HG02610 (cell line): Measurements from ENCODE around the gene ZNF559.

ENCODE experiments used
- ATAC-seq: cut with Tn5 transposase; IDR thresholded peaks from one replicate; pipeline ENCODE4 v1.9.1; 2021; ENCODE audit warnings: mild to moderate bottlenecking, moderate library complexity; ENCODE audit not compliant: unreplicated experiment

Gene ZNF559

DNA sequence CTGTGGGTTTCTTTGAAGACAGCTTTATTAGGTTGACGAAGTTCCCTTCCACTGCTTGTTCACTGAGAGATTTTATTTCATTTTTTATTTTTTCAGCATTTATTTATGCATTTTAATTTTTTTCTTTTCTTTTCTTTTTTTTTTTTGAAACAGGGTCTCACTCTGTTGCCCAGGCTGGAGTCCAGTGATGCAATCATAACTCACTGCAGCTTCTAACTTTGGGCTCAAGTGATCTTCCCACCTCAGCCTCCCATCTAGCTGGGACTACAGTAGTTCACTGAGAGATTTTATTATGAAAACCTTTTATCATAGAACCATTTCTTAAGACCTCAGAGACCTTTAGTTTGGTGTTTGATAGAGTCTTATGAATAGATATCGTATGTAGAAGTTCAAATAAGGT, 28.5 kb downstream of the ZNF559 start:
- ATAC-seq = no peak

DNA sequence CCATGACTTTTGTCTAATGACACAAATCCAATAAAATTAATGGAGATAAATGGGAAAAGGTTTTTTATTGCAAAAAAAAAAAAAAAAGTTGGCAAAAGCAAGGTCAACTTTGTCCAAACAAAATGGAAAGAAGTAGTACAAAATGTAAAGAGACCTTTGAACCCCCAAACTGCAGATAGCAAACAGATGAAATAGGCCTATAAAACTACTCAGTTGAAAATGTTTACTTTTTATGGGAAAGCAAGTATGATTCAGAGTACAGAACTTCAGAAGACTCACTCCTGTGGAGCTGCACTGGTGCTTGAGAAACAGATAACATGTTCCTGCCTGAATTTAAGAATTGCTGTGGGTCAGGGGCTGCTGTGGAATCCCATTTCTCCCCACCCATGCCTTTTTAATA, 29.0 kb downstream of the ZNF559 start:
- no peak for ATAC-seq

DNA sequence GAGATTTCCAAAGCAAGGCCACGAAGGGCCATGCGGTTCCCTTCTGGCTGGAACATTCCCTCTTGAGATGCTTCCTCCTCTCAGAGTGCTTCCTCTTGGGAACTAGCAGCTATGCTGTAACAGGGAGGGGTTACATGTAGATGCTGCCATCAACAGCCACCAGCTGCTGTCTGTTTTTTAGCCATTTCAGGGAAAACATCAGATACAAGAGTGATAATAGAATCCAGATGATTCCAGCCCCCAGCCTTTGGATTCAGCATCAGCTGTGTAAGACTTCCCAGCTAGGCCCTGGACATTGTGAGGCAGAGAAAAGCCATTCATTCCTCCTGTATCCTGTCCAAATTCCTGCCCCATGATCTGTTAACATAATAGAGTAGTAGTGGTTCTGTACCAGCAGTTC, 30.7 kb downstream of the ZNF559 start:
- no peak for ATAC-seq

DNA sequence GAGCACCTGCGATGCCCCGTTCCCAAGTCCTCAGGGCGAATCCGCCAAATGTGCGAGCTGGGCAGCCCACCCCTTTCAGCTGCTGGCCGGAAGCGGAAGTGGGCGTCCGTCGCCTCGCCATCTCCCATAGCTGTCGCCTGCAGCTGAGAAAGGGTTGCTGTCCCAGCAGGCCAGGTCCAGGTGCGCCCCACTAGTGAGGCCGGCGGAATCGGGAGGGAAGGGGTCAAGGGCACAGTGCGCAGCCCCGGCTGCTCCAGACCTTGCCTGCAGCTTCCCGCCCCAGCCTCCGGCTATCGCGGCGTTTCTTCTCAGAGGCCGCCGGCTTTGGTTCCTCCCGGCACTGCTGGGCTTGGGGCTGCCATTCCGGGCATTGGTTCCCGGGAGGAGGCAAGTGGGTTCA, 38.9 kb downstream of the ZNF559 start, which contains the start of gene ZNF177:
TSS of gene ZNF177 (plus strand) at position 109 of the 400 bp plus-strand sequence. CDS start 15,299 bp downstream, outside the sequence.
- ATAC-seq = no peak

DNA sequence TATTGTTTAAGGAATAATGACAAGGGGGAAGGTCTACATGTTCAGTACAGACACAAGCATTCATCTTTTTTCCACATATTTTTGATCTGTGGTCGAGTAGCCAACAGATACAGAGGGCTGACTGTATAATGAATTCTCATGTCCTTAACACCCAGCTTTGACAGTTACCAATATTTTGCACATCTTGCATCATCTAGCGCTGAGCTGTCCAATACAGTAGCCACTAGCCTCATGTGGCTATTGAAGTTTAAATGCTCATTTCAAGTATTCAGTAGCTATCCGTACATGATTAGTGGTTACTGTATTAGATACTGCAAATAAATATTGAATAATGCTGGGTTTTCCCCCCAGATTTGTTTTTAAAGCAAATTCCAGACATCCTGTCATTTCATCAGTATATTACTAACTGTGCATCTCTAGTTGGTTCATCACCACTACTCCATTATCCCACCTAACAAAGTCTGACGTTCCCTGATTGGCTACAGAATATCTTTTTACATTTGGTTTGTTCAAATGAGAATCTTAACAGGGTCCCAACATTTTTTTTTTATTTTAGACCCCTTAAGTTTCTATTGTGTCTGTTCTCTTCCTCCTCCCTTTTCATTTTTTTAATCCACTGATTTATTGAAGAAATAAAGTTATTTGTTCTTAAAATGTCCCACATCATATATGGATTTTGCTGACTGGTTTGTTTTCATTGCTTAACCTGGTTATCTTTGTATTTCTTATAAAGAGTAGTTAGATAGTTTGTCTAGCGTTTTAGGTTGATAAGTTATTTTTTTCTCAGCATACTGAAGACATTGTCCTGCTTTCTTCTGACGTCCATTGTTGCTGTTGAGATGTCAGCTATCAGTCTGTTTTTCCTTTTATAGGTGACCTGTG, 47.0 kb downstream of the ZNF559 start:
- ATAC-seq = no peak

DNA sequence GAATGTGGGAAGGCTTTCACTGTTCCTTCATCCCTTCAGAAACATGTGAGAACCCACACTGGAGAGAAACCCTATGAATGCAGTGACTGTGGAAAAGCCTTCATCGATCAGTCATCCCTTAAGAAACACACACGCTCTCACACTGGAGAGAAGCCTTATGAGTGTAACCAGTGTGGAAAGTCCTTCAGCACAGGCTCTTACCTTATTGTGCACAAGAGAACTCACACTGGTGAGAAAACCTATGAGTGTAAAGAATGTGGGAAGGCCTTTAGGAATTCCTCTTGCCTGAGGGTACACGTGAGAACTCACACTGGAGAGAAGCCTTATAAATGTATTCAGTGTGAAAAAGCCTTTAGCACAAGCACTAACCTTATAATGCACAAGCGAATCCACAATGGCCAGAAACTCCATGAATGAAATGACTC, 57.4 kb downstream of the ZNF559 start:
- no peak for ATAC-seq
